ENCODE data around the gene TBC1D9B.

DNA sequence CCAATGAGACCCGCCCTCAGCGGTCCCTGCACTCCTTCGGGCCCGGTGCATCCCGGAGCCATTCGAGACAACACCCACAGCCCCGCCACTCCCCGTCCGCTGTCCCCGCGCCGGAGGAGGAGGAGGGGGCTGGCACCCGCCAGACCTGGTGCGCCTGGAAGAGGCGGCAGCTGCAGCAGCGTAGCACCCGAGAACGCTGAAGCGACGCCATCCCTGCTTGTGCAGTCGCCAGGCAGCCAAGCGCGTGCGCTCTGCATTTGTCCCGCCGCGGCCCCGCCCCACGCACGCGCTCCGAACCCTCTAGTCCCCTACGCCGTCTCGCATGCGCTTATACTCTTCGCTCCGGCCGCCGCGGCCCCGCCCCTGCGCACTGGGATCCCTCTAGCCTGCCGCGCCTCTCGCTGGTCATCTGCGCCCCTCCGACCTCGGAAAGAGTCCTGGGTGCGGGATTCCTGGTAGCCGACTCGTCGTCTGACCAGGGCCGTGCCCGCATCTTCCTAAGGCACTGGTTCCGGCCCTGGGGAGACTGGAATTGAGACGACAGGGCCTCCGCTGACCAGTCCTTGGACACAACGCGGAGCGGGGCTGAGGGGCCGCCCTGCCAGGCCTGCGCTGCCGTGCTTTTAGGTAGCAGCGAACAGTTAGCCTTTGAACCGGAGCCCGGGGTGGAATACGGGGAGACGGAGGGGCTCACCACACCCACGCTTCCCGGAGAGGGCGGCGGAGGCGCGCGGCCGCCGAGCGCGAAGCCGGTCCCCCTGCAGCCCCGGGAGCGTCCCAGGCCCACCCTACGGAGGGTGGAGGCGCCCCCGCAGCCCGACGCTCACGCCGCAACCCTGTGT is 48.9 kb downstream of the TBC1D9B start, which contains the start of gene MRNIP:
- TF ChIP-seq, protein P1, sequence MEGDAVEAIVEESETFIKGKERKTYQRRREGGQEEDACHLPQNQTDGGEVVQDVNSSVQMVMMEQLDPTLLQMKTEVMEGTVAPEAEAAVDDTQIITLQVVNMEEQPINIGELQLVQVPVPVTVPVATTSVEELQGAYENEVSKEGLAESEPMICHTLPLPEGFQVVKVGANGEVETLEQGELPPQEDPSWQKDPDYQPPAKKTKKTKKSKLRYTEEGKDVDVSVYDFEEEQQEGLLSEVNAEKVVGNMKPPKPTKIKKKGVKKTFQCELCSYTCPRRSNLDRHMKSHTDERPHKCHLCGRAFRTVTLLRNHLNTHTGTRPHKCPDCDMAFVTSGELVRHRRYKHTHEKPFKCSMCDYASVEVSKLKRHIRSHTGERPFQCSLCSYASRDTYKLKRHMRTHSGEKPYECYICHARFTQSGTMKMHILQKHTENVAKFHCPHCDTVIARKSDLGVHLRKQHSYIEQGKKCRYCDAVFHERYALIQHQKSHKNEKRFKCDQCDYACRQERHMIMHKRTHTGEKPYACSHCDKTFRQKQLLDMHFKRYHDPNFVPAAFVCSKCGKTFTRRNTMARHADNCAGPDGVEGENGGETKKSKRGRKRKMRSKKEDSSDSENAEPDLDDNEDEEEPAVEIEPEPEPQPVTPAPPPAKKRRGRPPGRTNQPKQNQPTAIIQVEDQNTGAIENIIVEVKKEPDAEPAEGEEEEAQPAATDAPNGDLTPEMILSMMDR (IDR thresholded peaks at IDR 0.05), result peak in 7 of 12 donors; percentile 7 to 52 (median 37)
- TF ChIP-seq POLR2A (IDR thresholded peaks at IDR 0.05), result peak in 1 of 2 donors; percentile 81

Data from heart left ventricle (tissue), 13 donors.